NCI-H2171 (cell line): ENCODE data around the gene CIC.

Experiments
- DNase-seq: peaks from one replicate; lab custom pipeline; 2025; lab: John Stamatoyannopoulos, UW

Gene CIC

DNA sequence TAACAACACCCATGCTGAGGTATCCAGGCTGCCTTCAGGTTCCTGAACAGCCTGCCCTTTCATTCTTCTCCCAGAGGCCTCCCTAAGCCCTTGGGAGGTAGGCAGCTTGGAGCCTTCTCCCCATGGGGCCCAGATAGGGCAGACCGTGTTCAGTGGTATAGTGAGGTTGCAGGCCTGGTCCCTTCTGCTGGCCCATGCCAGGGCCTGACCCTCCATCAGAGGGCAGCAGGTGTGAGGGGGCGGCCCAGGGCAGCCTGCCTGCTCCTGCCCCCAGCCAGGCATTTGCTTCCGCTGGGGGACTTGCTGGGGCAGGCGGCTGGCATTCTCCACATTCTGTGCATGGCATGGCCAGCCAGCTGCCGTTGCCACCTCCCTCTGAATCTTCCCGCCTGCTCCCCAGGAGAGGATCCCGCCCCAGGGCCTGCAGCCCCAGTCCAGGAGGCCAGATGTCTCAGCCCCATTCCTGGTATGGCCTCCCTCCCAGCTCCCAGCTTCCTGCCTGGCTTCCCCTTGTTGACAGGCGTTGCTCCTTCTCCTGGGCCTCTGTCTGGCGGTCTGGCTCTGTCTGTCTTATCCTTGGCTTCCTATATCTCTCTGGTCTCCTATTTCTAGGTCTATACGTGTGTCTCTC is 8.9 kb downstream of the CIC start:
- peak; percentile 20 for DNase-seq

DNA sequence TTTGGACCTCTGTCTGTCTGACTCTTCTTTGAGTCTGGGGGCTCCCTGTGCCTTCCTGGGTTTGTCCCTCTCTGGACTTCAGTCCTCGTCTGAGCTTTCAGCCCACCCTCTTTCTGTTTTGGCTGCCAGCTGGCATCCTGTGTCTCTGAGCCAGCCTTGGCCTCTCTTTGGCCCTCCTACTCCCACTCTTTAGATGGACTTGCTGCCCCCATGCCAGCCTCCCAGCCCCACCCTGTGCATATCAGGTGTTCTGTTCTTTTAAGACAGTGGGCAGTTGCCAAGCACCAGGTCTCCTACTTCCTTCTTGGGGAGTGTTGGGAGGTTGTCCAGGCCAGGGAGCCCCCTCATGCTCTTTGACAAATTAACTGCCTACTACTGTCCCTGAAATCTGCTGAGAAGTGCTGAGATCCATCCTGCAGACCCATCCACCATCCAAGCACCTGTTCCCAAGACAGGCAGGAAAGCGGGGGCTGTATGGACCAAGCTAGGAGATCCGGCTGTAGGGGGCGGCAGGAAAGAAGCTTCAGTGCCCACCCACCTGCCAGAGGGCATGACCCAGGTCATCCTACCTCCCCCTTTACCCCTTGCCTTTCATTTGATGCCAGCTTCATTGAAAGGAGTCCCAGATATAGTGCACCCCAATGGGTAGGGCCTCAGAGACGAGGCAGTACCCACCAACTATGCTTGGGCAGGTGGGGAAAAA is 9.6 kb downstream of the CIC start:
- DNase-seq = no peak

DNA sequence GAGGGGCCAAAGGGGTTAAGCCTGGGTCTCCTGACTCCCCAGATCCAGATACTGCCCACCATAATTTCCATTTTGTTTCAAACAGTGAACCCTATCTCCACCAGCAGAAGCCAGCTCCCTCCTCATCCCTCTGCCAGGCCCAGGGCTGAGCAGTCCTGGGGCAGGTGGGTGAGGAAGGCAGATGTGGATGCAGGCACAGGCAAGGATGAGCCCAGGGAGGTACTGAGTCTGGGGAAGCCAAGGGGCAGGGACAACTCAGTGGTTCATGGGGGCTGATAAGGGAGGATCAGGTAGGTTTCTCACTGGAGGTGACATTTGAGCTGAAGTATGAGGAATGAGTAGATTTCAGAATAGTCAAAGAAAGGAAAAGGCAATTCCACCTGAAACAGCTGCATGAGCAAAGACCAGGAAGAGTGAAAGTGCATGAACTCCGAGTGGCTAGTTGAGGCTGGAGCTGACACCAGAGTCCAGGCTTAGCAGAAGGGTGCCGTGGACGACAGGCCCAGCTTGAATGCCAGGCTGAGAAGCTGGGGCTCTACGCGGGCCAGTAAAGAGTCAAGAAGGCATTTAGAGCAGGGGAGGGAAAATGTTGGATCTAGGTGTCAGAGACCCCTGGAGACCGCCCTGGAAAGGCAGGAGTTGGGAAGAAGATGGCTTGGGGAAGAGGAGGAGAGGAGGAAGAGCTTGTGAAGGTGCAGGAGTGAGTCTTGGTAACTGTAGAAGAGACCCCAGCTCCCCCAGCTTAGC is 10.3 kb downstream of the CIC start:
- DNase-seq = no peak

- DNase-seq = peak; percentile 96
Measured at GRCh38 chr19:42279902-42280814, 11.1 kb downstream of the CIC start.

DNA sequence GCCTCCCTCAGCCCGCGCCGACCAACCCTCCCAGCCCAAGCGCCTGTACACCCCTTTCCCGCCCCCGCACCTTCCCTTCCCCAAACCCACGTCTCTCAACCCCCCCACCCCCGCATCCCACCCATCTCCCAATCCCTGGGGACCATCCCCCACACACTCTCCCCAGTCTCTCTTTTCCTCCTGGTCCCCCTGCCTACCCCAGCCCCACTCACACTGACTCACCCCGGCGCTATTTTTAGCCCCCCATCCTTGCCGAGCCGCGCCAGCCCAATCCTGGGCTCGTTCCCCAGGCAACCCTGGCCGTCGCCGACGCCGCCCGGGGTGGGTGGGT is 11.7 kb downstream of the CIC start:
- DNase-seq = peak; percentile 83

GRCh38 chr19:42281146-42281826 is 12.2 kb downstream of the CIC start:
- peak; percentile 36 for DNase-seq

GRCh38 chr19:42281827-42282762 is 13.0 kb downstream of the CIC start:
- DNase-seq = no peak

- no peak for DNase-seq
Measured at GRCh38 chr19:42282819-42283187, 13.8 kb downstream of the CIC start.

DNA sequence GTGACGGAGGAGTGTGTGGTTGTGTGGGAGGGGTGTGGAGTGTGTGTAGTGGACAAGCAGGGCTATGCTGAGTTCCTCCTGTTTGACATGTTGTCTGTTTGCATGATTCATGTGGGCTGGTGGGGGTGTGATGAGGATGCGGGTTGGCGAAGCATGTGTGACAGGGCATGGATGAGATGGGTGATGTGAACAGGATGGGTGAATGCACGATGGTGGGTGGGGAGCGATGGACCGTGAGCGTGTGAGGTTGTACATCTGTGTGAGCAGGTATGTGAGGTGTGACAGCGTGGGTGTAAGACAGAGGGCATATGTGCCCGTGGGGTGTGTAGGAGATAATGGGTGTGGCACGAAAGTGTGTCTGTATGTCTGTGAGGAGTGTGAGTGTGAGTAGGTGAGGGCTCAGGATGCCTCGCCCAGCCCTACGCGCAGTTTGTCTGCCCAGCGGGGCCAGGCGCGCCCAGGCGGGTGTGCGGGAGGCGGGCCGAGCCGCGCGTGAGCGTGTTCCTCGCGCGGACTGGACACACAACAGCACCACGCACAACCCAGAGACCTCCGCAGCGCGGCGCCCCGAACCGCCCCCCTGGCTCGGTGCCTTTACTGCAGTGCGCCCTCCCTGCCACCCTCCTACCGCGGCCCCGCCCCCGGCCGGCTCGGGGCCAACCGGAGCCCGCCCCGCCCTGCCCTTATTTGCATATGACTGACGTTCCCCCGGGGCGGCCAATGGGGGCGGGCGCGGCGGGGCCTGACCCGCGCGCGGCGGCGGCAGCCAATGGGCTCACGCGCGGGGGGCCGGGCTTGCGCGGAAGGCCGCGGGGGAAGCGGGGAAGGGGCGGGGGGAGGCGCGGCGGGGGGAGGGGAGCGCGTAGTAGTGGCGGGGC is 14.4 kb downstream of the CIC start:
- DNase-seq = peak; percentile 95

DNA sequence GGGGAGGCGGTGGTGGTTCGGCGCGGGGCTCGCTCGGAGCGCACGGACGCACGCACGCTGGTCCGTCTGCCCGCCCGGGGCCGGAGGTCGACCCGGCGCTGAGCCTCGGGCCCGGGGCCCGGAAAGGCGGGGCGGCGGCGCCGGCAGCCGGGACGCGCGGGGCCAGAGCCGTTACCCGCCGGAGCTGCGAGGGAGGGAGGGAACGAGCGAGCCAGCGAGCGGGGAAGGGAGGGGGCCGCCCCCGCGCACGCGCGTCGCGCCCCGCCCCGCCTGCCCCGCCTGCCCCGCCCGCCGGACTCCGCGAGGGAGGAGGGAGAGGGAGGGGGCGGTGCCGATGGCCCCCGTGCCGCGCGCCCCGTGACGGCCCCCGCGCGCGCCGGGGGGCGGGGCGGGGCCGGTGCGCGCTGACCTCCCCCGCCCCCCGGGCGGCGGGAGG is 15.0 kb downstream of the CIC start:
- DNase-seq = peak; percentile 81

GRCh38 chr19:42284591-42285341 is 15.7 kb downstream of the CIC start:
- no peak for DNase-seq

- DNase-seq = no peak
Measured at GRCh38 chr19:42285541-42285941, 16.5 kb downstream of the CIC start.

DNA sequence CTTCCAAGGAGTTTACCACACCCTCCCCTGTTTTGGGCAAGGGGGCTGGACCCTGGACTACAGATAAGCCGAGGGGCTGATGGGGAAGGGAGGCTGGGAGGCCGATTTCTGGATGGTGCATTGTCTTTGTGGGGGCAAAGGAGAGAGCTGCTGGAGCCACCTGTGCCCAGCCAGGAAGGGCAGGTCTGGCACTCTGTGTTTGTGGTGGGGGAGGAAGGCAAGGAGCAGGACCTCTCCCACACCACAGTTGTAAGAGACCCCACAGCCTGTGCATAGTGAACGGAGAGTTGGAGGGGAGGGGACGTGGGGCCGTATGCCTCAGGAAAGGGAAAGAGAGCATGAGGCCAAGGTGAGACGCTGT is 16.9 kb downstream of the CIC start:
- DNase-seq = no peak

DNA sequence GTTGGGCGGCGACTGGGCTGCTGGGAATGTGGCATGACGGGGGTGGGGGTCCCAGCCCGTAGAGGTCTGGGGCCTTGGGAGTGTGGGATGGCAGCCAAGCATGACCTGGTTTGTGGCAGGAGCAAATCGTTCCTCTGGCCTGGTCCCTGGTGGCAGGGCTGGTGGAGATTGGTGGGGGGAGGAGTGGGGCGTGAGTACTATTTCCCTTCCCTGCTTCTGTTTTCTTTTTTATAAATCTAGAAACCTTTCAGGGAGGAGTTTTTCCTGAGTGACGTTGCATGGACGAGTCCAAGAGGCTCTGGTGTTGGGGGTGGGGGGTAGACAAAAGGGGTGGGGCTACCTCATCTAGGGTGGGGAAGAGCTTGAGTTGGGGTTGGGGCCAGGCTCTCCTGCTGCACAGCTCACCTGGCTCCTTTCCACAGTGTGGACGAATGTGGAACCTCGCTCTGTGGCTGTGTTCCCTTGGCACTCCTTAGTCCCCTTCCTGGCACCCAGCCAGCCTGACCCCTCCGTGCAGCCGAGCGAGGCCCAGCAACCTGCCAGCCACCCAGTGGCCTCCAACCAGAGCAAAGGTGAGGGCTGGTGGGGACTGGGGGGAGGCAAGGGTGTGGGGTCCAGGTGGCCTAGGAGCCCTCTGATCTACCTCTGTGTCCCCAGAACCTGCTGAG is 17.4 kb downstream of the CIC start:
- no peak for DNase-seq

DNA sequence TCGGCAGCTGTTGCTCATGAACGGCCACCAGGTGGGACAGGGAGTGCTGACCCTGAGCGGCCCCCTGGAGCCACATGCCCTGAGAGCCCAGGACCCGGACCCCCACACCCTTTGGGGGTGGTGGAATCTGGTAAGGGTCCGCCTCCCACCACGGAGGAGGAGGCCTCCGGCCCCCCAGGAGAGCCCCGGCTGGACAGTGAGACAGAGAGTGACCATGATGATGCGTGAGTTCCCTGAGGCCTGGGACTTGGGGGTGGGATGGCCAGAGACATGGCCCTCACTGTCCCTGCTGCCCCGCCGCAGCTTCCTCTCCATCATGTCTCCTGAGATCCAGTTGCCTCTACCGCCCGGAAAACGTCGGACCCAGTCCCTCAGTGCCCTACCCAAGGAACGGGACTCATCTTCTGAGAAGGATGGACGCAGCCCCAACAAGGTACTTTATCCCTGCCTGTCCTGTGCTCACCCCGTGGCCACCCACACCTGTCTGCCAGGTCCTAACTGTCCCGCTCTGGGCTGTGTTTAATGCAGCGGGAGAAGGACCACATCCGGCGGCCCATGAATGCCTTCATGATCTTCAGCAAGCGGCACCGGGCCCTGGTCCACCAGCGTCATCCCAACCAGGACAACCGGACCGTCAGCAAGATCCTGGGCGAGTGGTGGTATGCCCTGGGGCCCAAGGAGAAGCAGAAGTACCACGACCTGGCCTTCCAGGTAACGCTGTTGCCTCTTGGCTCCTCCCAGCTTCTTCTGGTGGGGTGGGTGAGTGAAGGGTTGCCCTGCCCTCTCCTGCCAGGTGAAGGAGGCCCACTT is 18.2 kb downstream of the CIC start:
- no peak for DNase-seq

DNA sequence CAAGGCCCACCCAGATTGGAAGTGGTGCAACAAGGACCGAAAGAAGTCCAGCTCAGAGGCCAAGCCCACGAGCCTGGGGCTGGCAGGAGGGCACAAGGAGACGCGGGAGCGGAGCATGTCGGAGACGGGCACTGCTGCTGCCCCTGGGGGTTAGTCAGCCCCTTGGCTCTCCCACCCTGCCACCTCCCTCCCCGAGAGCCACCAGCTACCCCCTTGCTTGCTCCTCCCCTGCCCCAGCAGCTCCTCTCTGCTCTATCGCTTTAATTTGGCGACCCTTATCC is 18.7 kb downstream of the CIC start:
- DNase-seq = no peak

DNA sequence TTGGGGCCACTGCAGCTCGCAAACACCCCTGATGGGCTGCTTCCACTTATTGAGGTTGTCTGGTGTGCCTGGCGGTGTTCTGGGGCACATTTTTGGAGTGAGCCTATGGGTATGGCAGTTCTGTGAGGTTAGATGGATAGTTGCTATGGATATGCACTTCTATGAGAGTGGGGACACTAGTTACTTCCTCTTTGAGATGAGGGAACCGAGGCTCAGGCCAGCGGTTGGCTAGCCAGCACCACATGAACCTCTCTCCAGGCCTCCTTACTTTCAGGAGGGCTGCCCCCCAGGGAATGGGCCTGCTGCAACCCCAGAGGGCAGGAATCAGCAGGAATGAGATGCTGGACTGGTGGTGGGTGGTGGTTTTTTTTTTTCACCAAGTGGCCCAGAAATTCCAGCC is 19.3 kb downstream of the CIC start:
- DNase-seq = no peak
